GM21786 (cell line): Measurements from ENCODE around the gene PKIG.

ENCODE experiments used
- ATAC-seq: cut with Tn5 transposase; IDR thresholded peaks from one replicate; pipeline ENCODE4 v1.9.1; 2021; ENCODE audit not compliant: unreplicated experiment

PKIG gene

GRCh38 chr20:44616604-44616964, 34.2 kb downstream of the PKIG start:
- no peak for ATAC-seq

- ATAC-seq, result no peak
Measured at GRCh38 chr20:44618318-44618731, 35.9 kb downstream of the PKIG start.

DNA sequence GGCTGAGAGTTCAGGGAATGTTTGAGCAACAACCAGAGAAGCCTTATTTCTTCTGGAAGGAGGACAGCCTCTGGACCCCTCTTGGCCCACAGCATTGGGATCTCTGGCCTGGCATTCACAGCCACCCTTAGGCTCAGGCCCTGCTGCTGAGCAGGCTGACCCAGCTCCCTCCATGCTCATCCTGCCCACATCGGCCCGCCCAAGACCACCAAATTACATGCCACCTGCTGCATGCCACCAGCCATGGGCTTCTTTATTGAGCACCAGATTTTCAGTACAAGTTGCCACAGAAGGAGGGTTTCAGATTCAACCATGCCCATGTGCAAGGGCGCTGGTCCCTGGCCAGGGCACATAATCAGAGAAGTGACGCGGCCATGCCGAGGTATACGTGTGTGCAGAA, 36.9 kb downstream of the PKIG start:
- no peak for ATAC-seq

- no peak for ATAC-seq
Measured at GRCh38 chr20:44620030-44620429, 37.7 kb downstream of the PKIG start.

GRCh38 chr20:44621325-44621724, 38.9 kb downstream of the PKIG start:
- ATAC-seq, result no peak

DNA sequence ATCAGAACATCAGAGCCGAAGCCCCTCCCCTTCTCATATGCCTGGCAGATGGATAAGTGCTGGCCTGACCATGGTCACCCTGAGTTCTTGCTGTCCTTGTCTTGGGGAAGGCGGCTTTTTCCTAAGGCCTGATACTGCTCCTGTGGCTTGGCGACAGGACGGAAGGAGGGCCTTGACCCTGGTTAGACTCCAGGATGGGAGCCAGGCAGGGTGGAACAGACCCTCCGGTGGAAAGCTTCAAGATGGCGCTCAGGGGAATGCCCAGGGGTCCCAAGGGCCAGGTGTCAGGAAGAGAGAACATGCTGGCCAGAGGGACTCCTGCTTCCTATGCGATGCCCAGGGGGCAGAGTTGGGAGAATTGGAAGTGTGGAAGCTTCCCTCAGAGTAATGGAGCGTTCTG, 39.6 kb downstream of the PKIG start:
- ATAC-seq, result no peak

- no peak for ATAC-seq
Measured at GRCh38 chr20:44622501-44623270, 40.3 kb downstream of the PKIG start.

DNA sequence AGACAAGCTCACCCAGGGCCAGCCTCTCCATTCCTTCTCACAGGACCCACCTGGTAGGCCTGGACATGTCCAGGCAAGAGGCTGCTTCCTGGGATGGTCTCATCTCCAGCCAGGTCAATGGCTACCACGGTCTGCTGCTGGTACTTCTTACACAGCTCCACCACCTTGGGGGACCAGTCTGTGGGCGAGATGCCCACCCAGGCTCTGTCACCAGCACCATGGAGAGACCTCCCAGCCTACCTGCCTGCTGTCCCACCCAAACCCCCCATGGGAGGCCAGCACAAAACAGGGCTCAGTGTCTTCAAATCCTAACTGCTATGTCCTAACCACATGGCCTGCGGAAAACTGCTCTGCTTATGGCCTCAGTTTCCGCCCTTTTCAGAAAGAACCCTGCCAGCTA, 41.8 kb downstream of the PKIG start:
- no peak for ATAC-seq

GRCh38 chr20:44624743-44625271, 42.4 kb downstream of the PKIG start:
- no peak for ATAC-seq

- ATAC-seq, result no peak
Measured at GRCh38 chr20:44625361-44625760, 43.0 kb downstream of the PKIG start.

DNA sequence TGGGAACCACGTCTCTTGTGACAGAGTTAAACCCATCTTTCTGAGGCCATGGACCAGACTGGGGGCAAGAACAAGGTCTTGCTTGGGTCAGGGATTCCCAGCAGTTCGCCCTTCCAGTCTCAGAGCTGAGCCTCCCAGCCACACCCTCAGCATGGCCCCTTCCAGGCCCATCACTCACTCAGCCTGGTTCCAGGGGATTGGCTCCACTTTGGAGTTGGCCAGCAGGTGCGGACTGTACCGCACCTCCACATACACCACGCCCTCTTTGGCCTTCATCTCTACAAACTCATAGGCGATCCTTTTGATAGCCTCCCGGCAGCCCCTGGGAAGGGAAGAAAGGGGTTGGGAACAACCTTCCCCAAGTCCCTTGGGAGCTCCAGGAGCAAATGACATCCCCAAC, 43.9 kb downstream of the PKIG start:
- ATAC-seq, result no peak

DNA sequence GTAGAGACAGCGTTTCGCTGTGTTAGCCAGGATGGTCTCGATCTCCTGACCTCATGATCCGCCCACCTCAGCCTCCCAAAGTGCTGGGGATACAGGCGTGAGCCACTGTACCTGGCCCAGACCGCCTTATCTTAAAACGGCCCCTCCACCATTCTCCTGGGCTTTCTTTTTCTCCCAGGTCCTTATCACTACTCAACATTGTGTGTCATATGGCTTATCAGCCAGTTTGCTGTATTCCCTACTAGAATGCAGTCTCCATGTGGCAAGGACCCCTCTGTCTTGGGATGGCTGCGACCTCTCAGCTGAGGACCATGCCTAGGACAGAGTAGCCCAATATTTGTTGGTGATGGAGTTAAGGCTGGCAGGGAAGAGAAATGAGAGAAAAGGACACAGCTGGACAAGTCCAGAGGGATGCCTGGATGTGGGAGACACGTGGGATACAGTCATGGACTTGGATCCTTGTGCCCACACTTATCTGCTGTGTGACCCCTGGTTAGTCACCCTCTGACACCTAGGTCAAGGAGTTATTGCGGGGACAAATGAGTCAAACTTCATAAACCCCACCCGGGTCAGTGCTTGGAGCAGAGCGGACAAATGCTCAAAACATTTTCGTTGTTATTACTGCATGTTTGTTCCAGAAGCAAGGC, 45.1 kb downstream of the PKIG start:
- ATAC-seq, result no peak

DNA sequence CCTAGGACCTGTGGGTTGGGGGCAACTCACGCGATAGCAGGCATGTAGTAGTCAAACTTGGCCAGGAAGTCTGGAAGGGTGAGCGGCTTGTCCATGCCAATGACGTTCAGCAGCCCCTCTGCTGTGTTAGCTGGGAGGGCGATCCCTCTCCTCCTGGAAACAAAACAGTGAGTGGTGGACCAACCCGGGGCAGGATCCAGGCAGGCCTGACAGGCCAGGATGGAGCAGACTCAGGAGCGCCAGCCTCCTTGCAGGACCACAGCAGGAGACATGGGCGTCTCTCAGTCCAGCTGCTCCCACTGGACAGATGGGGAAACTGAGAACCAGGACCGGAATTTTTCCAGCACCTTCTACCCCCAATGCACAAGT, 46.6 kb downstream of the PKIG start:
- ATAC-seq, result no peak

GRCh38 chr20:44629542-44629941, 47.2 kb downstream of the PKIG start:
- ATAC-seq, result no peak

GRCh38 chr20:44630297-44630696, 47.9 kb downstream of the PKIG start:
- no peak for ATAC-seq

DNA sequence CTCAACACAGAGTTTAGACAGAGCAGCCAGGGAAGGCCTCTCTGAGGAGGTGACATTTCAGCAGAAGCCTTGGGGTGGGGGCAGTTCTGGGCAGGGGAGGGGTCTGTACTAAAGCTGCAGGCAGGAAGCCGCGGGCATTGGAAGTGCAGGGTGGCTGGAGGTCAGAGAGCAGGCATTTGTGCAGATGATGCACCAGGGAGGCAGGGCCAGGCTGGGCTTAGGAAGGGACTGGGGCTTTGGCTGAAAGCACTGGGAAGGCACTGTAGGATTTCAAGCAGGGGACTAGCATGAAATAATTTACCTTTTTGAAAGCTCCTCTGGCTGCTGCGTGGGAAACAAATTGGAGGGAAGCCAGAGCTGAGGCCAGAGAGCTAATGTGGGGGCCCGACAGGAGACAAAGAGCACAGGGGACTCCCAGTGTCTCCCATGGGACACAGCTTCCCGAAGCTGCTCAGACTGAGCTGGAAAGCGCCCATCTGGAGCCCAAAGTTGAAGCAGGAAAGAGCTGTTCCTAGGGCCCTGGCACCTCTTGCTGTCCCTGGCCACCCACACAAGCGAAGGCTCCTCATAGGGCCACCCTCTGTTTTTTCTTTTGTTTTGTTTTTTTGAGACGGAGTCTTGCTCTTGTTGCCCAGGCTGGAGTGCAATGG, 49.8 kb downstream of the PKIG start:
- ATAC-seq, result no peak

- no peak for ATAC-seq
Measured at GRCh38 chr20:44633187-44633810, 50.9 kb downstream of the PKIG start.

DNA sequence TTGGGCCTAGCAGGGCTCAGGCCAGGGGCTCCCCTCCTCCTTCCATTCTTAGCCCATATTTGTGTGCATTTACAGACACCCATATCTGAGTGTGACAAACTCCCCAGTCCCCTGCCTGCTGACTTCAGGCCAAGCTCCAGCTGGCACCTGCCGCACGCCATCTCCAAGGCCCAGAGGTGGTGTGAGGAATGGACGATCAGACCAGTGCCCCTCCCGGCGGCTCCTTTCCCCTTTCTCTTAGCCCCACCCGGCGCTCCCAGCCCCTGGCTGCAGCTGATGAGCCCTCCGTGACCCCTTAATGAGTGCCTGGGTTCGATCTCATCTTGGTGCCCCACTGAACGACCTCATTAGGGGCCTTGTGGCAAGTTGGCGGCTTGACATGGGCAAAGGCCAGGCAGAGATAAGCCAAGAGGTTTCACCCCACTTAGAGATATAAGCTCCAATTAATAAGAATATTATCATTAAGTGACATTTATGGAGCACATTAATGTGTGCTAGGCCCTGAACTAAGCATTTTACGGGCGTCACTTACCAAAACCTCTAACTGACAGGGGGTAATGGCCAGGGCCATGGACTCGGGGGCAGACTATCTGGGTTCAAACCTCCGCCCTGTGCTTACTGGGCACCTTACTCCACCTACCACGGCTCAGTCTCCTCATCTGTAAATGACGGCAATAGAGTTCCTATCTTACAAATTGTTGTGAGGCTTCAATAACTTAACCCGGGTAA, 51.7 kb downstream of the PKIG start:
- ATAC-seq, result no peak

DNA sequence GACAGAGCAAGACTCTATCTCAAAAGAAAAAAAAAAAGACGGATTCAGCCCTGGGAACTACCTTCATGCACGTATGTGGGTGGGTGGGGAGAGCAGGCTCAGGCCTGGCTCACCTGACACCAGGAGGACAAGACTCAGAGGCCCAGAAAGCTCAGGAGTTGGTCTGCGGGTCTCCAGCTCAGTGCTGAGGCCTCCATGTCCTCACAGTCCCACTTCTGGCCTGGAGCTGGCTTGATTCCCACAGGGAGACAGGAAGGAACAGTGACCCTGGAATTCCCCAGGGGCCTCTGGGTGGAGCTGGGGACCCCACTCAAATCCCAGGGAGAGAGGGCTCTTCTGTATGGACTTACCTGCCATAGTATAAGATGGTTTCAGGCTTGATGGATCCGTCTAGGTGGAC, 53.5 kb downstream of the PKIG start:
- no peak for ATAC-seq

DNA sequence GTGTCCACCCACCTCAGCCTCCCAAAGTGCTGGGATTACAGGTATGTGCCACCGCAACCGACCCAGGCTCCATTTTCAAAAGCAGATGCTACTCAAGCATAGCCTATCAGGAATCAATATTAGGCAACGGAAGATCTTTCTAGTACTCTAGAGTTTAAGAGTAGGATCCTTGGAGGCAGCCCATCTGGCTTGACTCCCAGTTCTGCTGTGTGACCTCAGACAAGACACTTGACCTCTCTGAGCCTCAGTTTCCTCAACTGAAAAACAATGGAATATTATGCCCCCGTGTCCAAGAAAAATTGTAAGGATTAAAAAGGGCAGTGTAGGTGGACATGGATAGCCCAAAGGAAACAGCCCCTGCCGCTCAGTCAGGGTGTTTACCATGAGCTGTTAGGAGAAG, 54.7 kb downstream of the PKIG start:
- ATAC-seq, result no peak
